GM12891 (cell line): Measurements from ENCODE around the gene RIN3.

Experiments
- PAX5 ChIP-seq: IDR thresholded peaks from 2 replicates; pipeline ENCODE4 v1.6.1; 2011; ENCODE audit warnings: low read length, moderate library complexity, mild to moderate bottlenecking; ENCODE audit not compliant: insufficient read depth, severe bottlenecking
- POLR2A ChIP-seq: IDR thresholded peaks from 2 replicates; pipeline ENCODE4 v1.6.1; 2011; ENCODE audit warnings: low read depth, low read length, control low read depth
- POLR2AphosphoS5 ChIP-seq: IDR thresholded peaks from 2 replicates; pipeline ENCODE4 v1.6.1; 2011; ENCODE audit warnings: low read depth, low read length, control low read depth
- POU2F2 ChIP-seq: IDR thresholded peaks from 2 replicates; pipeline ENCODE4 v1.6.1; 2011; ENCODE audit warnings: low read depth, mild to moderate bottlenecking, control low read depth, low read length, moderate library complexity
- SPI1 ChIP-seq: IDR thresholded peaks from 2 replicates; pipeline ENCODE4 v1.6.1; 2011; ENCODE audit warnings: low read depth, low read length, control low read depth
- TAF1 ChIP-seq: IDR thresholded peaks from 2 replicates; pipeline ENCODE4 v1.6.1; 2011; ENCODE audit warnings: low read depth, low read length, control low read depth

GRCh38 chr14:92542766-92543554 is 29.4 kb downstream of the RIN3 start:
- TF ChIP-seq TAF1 (no peak), POLR2AphosphoS5 (no peak), POLR2A (no peak), SPI1 (no peak), POU2F2 (no peak), PAX5 (no peak)
